NCI-H2227 treated with DMSO at 0.1 percent for 48 hours (cell line): ENCODE results near the gene SCGB1A1.
A peak's percentile ranks its signal among the peaks of the same experiment; 100 is the strongest.

Source experiments
- DNase-seq: peaks from one replicate; lab custom pipeline; 2025; lab: John Stamatoyannopoulos, UW

Gene SCGB1A1

GRCh38 chr11:62421996-62422395, 3.2 kb downstream of the SCGB1A1 start:
- no peak for DNase-seq

DNA sequence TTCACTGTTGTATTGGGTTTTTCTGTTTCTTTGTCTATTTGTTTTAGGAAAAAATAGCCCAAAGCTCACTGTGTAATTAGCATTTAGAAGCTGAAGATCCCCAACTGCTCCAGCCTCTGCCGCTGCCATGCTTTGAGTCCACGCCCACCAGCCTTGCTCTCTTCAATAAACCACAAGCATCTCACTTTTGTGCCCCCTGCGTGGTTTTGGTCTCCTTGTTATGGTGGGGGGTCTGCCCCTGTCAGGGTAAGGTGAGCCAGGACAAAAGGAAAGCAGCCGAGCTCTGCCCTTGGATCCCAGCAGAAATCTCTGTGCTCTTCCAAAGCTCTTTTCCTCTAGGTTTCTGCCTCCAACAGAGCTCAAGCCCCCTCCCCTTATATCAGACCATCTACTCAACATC, 4.2 kb downstream of the SCGB1A1 start:
- no peak for DNase-seq

GRCh38 chr11:62427630-62428233, 8.9 kb downstream of the SCGB1A1 start:
- peak; percentile 68 for DNase-seq

DNA sequence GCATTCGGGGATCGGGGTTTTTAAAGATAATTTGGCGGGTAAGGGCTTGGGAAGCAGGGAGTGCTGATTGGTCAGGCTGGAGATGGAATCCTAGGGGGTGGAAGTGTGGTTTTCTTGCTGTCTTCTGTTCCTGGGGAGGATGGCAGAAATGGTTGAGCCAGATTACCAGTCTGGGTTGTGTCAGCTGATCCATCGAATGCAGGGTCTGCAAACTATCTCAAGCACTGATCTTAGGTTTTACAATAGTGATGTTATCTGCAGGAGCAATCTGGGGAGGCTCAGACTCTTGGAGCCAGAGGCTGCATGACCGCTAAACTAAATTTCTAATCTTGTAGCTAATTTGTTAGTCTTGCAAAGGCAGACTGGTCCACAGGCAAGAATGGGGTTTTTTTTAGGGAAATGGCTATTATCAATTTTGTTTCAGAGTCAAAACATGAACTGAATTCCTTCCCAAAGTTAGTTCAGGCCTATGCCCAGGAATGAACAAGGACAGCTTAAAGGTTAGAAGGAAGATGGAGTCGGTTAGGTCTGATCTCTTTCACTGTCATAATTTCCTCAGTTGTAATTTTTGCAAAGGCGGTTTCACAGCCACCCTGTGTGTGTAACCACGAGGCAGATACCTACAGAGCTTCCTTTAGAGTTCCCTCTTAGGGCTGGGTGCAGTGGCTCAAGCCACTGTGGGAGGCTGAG, 10.2 kb downstream of the SCGB1A1 start:
- no peak for DNase-seq

GRCh38 chr11:62430425-62430824, 11.6 kb downstream of the SCGB1A1 start:
- DNase-seq, result no peak

GRCh38 chr11:62431171-62431901, 12.5 kb downstream of the SCGB1A1 start:
- DNase-seq, result no peak

DNA sequence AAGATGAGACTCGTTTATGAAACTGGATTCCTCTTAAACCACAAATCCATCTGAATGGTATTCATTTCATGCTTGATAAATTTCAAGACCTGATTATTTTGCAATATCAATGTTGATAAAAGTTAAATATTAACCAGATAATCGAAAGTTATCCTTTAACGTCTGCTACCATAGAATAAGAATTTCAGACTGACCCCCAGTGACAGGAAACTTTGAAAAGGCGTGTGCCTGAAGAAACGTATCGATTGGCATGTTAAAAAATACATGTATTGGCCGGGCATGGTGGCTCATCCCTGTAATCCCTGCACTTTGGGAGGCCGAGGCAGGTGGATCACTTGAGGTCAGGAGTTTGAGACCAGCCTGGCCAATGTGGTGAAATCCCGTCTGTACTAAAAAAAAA, 13.9 kb downstream of the SCGB1A1 start:
- DNase-seq, result no peak

GRCh38 chr11:62433141-62433903, 14.5 kb downstream of the SCGB1A1 start:
- no peak for DNase-seq

- DNase-seq, result no peak
Observed at GRCh38 chr11:62433904-62434276, 15.1 kb downstream of the SCGB1A1 start.

DNA sequence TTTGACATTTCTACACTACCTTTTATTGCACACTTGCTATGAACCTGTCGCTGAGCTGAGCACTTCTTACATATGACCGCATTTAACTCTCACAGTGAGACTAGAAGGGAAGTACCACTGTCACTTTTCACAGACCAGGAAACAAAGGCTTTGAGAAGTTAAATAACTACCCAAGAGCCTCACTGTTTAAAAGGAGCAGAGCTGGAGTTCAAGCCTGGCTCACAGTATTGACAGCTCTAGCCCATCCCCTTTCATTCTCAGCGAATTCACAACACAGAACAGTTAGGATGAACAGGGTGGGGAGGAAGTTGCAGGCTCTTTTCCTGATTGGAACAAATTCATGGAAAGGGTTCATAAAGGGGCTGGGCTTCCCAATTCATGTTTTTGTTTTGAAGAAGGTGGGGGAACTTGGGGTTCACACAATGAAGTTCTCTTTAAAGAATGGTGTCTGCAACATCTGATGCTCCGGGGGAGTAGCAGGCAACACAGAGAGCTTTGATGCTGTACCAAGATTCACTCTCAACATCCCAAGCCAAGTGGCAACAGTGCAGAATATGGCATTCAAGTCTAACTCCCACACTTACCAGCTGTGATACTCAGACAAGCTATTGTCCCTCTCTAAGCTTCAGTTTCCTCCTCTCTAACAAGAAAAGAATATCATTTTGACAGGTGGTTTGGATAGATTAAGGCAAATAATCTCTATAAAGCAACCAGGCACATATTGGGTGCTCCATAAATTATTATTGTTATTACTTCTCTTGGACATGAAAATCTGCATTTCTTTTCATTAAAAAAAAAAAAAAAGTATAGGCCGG, 17.2 kb downstream of the SCGB1A1 start:
- no peak for DNase-seq

GRCh38 chr11:62437616-62438015, 18.8 kb downstream of the SCGB1A1 start:
- DNase-seq, result no peak

DNA sequence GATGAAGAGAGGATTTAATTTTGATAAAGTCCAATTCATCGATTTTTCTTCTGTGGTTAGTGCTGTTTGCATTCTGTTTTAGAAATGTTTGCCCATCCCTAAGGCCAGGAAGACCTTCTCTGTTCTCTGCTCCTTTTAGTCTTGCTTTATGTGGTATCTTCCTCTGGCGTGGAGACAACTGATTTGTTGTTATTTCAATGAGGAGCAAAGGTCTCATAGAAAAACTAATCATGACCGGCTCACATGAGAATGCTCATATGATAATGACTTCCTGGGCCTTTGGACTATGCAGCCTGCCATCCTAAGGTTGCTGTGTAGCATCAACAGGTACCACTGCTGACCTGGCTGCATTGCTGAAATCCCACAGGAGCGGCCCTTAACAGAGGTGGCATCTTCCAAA, 19.8 kb downstream of the SCGB1A1 start:
- no peak for DNase-seq

DNA sequence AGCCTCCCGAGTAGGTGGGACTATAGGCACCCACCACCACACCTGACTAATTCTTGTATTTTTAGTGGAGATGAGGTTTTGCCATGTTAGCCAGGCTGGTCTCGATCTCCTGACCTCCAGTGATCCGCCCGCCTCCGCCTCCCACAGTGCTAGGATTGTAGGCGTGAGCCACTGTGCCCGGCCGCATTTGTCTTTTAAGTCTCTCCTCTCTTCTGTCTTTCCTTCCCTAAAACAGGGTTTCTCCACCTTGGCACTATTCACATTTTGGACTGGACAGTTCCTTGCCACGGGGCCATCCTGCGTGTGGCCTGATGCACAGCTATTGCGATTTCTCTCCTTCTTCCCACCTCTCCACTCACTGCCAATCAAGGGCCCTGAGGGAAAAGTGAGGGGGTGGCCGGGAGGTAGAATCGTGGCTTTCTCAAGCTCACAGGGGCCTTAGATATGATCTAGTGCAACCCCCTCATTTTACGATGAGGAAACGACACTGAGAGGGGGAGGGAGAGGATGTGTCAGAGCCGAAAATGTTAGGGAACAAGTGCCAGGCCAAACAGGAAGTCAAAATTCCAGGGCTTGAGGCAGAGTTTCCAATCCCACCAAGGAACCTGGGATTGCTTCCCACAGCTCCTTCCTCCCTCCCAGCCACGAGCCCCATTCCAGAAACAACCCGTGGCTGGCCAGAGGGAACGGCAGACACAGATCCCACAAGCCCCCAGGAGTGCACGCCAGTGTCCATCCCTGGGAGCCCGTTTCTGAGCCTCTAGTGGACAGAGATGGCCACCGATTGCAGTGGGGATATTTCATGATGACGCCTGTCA, 21.2 kb downstream of the SCGB1A1 start:
- no peak for DNase-seq

DNA sequence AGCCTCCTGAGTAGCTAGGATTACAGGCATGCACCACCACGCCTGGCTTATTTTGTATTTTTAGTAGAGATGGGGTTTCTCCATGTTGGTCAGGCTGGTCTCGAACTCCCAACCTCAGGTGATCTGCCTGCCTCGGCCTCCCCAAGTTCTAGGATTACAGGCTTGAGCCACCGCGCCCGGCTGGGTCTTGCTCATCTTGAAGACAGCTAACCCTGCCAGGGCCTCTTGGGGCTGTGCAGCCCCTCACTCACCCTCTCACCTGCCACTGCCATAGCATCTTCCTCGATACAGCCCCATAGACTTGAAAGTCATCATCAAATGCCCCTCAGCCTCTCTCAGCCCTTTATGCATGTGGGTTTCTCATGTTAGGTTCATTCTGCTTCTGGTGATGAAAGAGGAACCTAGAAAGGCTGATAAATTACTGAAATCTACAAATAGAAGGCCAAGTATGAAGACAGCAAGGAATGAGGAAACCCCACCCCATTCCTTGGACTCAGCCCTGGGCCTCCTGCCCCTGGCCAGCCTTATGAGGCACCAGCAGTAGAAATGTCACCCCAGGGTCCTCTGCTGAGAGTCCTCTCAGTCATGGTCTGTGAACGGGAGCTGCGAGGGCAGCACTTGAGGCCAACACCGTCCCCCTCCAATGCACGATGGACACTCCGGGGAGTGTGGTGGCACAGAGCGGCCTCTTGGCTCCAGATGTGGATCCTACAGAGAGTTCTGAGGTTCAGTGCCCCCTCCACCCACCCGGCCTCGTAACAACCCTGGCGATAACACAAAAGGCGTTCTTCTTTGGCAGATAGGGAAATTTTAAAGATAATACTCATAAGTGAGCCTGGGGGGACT, 24.8 kb downstream of the SCGB1A1 start:
- DNase-seq, result no peak

DNA sequence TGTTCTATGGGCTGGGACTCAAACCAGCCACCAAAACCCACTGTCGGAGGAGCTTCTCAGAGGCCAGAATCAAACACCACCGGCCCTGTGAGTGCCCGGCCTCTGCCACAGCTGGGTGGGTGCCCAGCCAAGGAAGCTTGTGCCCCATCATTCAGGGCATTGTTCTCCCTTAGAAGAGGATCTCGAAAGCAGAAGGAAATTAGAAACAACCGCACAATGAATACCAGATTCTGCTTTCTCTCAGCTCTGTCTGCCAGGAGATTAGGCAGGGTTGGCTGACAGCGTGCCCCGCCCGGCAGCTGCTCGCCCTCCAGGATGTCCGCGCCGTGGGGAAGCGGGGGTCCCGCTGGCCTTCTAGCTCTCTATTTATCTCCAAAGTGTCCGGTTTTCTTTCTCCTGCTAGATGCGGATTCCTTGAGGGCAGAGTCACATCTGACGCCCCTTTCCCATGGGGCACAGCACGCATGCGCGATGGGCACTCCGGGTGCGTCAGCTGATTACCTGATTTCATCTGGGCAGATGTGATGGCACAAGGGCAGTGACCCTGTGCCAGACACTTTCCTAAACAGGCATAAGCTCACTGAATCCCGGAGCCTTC, 25.5 kb downstream of the SCGB1A1 start:
- peak; percentile 62 for DNase-seq

- DNase-seq, result peak; percentile 62
Observed at GRCh38 chr11:62444835-62445234, 26.0 kb downstream of the SCGB1A1 start.

DNA sequence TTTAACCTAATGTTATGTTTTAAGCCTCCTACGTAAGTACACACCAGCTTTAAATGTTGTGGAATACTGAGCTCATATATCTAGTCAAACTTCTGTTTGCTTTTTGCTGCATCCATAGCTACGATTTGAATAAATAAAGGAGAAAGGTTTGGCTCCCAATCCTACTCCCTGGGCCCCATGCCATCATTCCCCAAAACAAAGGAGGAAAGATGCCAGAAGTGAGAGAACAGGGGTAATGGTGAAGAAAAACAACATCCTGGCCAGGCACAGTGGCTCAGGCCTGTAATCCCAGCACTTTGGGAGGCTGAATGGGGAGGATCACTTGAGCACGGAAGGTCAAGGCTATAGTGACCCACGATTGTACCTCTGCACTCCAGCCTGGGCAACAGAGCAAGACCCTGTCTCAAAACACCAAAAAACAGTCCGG, 26.5 kb downstream of the SCGB1A1 start:
- no peak for DNase-seq

GRCh38 chr11:62446091-62446490, 27.3 kb downstream of the SCGB1A1 start:
- no peak for DNase-seq

DNA sequence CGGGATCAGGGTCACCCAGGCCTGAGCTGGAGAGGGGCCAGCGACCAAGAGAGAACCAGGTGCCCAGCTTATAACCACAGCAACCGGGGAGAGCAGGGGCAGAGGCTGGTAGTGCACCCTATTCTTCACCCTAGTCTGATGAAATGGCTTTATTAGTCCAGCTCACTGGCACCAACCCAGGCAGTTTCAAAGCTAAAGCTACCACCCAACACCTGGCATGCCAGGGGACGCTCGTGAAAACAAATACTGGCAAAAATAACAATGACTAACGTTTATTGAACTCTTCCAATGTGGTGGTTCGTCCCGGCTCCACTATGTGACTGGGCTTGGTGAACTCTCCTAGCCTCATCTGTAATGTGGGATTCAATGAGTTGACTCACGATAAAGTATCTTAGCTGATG, 30.6 kb downstream of the SCGB1A1 start:
- no peak for DNase-seq
